Inferior parietal cortex (tissue), 1 donor: ENCODE measurements around the gene EYS.
"Not testable (repeated sequence)": the region's sequence is repeated elsewhere in the genome, so short reads cannot be mapped to it uniquely, and the experiment has no call there.

Experiments
- DNase-seq: peaks from one replicate; pipeline ENCODE4 v3.0.0-alpha.2; 2016; ENCODE audit errors: extremely low spot score

EYS gene

GRCh38 chr6:64041373-64041772 lies 1665.7 kb downstream of the EYS start:
- no peak for DNase-seq

GRCh38 chr6:64040113-64040512 lies 1666.9 kb downstream of the EYS start:
- DNase-seq, result no peak

- no peak for DNase-seq
Observed at GRCh38 chr6:64037427-64037826, 1669.6 kb downstream of the EYS start.

GRCh38 chr6:64034910-64035655 lies 1671.9 kb downstream of the EYS start:
- DNase-seq, result no peak

GRCh38 chr6:64034291-64034690 lies 1672.7 kb downstream of the EYS start:
- no peak for DNase-seq

GRCh38 chr6:64030950-64031618 lies 1675.9 kb downstream of the EYS start:
- DNase-seq, result not testable (repeated sequence)

GRCh38 chr6:64023693-64024092 lies 1683.3 kb downstream of the EYS start:
- no peak for DNase-seq

GRCh38 chr6:64014595-64014994 lies 1692.4 kb downstream of the EYS start:
- no peak for DNase-seq

- peak; percentile 36 for DNase-seq
Observed at GRCh38 chr6:64013011-64013410, 1694.0 kb downstream of the EYS start.

- DNase-seq, result peak; percentile 81
Observed at GRCh38 chr6:64012351-64013001, 1694.5 kb downstream of the EYS start.

GRCh38 chr6:64010666-64011065 lies 1696.4 kb downstream of the EYS start:
- no peak for DNase-seq

- no peak for DNase-seq
Observed at GRCh38 chr6:64010010-64010409, 1697.0 kb downstream of the EYS start.

GRCh38 chr6:64006246-64006645 lies 1700.8 kb downstream of the EYS start:
- no peak for DNase-seq

- no peak for DNase-seq
Observed at GRCh38 chr6:64000818-64001491, 1706.1 kb downstream of the EYS start.

GRCh38 chr6:63999613-64000012 lies 1707.4 kb downstream of the EYS start:
- no peak for DNase-seq

- DNase-seq, result peak; percentile 13
Observed at GRCh38 chr6:63998991-63999390, 1708.0 kb downstream of the EYS start.

GRCh38 chr6:63997734-63998133 lies 1709.3 kb downstream of the EYS start:
- DNase-seq, result no peak

- DNase-seq, result no peak
Observed at GRCh38 chr6:63997221-63997620, 1709.8 kb downstream of the EYS start.

- DNase-seq, result no peak
Observed at GRCh38 chr6:63985223-63985622, 1721.8 kb downstream of the EYS start.

- DNase-seq, result no peak
Observed at GRCh38 chr6:63975699-63976098, 1731.3 kb downstream of the EYS start.

GRCh38 chr6:63968650-63969049 lies 1738.4 kb downstream of the EYS start:
- DNase-seq, result no peak

GRCh38 chr6:63964366-63964765 lies 1742.7 kb downstream of the EYS start:
- peak; percentile 40 for DNase-seq
